HepG2 (cell line): ENCODE results near the gene EIF4A3. TPM values are rescaled to one million over a fixed set of nuclear protein-coding genes. Genes with fewer than 3 reads are reported as not detected.

ENCODE experiments used
- EEA1 ChIP-seq: sonication (generic); formaldehyde crosslinking; IDR thresholded peaks from 2 replicates; pipeline ENCODE4 v1.5.1; 2020; ENCODE audit warnings: mild to moderate bottlenecking, missing genetic modification reagents, borderline replicate concordance
- GATAD2A ChIP-seq: IDR thresholded peaks from 2 replicates; pipeline ENCODE4 v1.6.1; 2016
- KDM2A ChIP-seq: sonication (generic); formaldehyde crosslinking; IDR thresholded peaks from 2 replicates; pipeline ENCODE4 v1.4.0; 2020; ENCODE audit warnings: low read depth, missing genetic modification reagents, borderline replicate concordance
- MIXL1 ChIP-seq: IDR thresholded peaks from 2 replicates; pipeline ENCODE4 v1.6.1; 2016
- RARA ChIP-seq: IDR thresholded peaks from 2 replicates; pipeline ENCODE4 v1.6.1; 2016; ENCODE audit warnings: missing genetic modification reagents, missing compliant biosample characterization
- ZKSCAN8 ChIP-seq: IDR thresholded peaks from 2 replicates; pipeline ENCODE4 v1.6.1; 2016; ENCODE audit warnings: borderline replicate concordance, missing genetic modification reagents, missing compliant biosample characterization
- ZNF292 ChIP-seq: sonication (generic); formaldehyde crosslinking; IDR thresholded peaks from 2 replicates; pipeline ENCODE4 v1.8.1; 2022; ENCODE audit warnings: mild to moderate bottlenecking, low read depth, missing genetic modification reagents, borderline replicate concordance
- ZNF343 ChIP-seq: sonication (generic); formaldehyde crosslinking; IDR thresholded peaks from 2 replicates; pipeline ENCODE4 v1.4.0; 2020; ENCODE audit warnings: mild to moderate bottlenecking, missing genetic modification reagents
- ZNF761 ChIP-seq: sonication (generic); formaldehyde crosslinking; conservative IDR thresholded peaks from 2 replicates; pipeline ENCODE4 v1.4.0; 2020; ENCODE audit warnings: mild to moderate bottlenecking, missing genetic modification reagents
- polyA plus RNA-seq, 8 experiments: library from polyadenylated mRNA; depleted of rRNA in 3 of 8; stranded (reverse) in 7 of 8; unstranded in 1 of 8; fragments of >200 nt; fragmentation: Illumina TruSeq in 4 of 8; extraction: Trizol in 4 of 8; gene quantifications; 2 replicates each; pipeline versions ENCODE4 v1.2.1 to v1.2.3, GENCODE V29; 2011 to 2016; ENCODE audit warnings: low read depth in 4 of 8, missing spikeins in 1 of 8, mixed read lengths in 1 of 8; ENCODE audit not compliant: insufficient read depth in 1 of 8
- total RNA-seq, 5 experiments: library from RNA; depleted of rRNA; stranded (reverse); fragments of >200 nt; fragmentation: Illumina TruSeq; extraction: Trizol; gene quantifications; 2 replicates each; pipeline ENCODE4 v1.2.3, GENCODE V29; 2016; ENCODE audit warnings: low read depth in 1 of 5
- TF ChIP-seq, protein P1 (sequence below): sonication (generic); formaldehyde crosslinking; IDR thresholded peaks from 2 replicates; pipeline ENCODE4 v1.9.0; 2022; ENCODE audit warnings: missing genetic modification reagents, mild to moderate bottlenecking, borderline replicate concordance
- TF ChIP-seq, protein P2 (sequence below), 2 experiments: sonication (generic) in 1 of 2; formaldehyde crosslinking in 1 of 2; IDR thresholded peaks; 2 replicates each; pipeline versions ENCODE4 v1.6.1 to v1.9.0; 2014 to 2022; ENCODE audit warnings: antibody characterized with exemption in 1 of 2, borderline replicate concordance in 1 of 2, inconsistent platforms in 1 of 2, low read depth in 1 of 2, missing genetic modification reagents in 1 of 2
- TF ChIP-seq, protein P3 (sequence below): sonication (generic); formaldehyde crosslinking; IDR thresholded peaks from 2 replicates; pipeline ENCODE4 v1.5.0; 2020; ENCODE audit warnings: missing genetic modification reagents
- TF ChIP-seq, protein P4 (sequence below): sonication (generic); formaldehyde crosslinking; conservative IDR thresholded peaks from 2 replicates; pipeline ENCODE4 v1.8.1; 2023; ENCODE audit warnings: missing genetic modification reagents
- TF ChIP-seq, protein P5 (sequence below), 2 experiments: sonication (generic) in 1 of 2; formaldehyde crosslinking in 1 of 2; IDR thresholded peaks; 2 replicates each; pipeline versions ENCODE4 v1.5.1 to v1.6.1; 2011 to 2020; ENCODE audit warnings: borderline replicate concordance in 1 of 2, low read depth in 1 of 2, low read length in 1 of 2, mild to moderate bottlenecking in 1 of 2, missing genetic modification reagents in 1 of 2, moderate library complexity in 1 of 2

Gene EIF4A3
- total and polyA plus RNA-seq, 2 of the 13 experiments (the other 11 are each of a cell fraction or from before 2014, with no cell fraction given): 145 to 187 TPM

GRCh38 chr17:80124351-80124981, 22.5 kb downstream of the EIF4A3 start (continued):
- TF ChIP-seq, protein P1, sequence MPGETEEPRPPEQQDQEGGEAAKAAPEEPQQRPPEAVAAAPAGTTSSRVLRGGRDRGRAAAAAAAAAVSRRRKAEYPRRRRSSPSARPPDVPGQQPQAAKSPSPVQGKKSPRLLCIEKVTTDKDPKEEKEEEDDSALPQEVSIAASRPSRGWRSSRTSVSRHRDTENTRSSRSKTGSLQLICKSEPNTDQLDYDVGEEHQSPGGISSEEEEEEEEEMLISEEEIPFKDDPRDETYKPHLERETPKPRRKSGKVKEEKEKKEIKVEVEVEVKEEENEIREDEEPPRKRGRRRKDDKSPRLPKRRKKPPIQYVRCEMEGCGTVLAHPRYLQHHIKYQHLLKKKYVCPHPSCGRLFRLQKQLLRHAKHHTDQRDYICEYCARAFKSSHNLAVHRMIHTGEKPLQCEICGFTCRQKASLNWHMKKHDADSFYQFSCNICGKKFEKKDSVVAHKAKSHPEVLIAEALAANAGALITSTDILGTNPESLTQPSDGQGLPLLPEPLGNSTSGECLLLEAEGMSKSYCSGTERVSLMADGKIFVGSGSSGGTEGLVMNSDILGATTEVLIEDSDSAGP (CRISPR knock-in tag): no peak; the same call in 1 of the 2 replicates
- 0 out of 2 replicates have a peak, but pooled peaks have one; percentile 15 for TF ChIP-seq MIXL1 (CRISPR knock-in tag)
- 0 out of 2 replicates have a peak, but pooled peaks have one; percentile 36 for TF ChIP-seq ZNF292 (CRISPR knock-in tag)
- no peak for TF ChIP-seq EEA1 (CRISPR knock-in tag)
- no peak for TF ChIP-seq ZNF761 (CRISPR knock-in tag)
- TF ChIP-seq ZNF343 (CRISPR knock-in tag): no peak
- TF ChIP-seq ZKSCAN8 (CRISPR knock-in tag): no peak
- TF ChIP-seq, protein P2, sequence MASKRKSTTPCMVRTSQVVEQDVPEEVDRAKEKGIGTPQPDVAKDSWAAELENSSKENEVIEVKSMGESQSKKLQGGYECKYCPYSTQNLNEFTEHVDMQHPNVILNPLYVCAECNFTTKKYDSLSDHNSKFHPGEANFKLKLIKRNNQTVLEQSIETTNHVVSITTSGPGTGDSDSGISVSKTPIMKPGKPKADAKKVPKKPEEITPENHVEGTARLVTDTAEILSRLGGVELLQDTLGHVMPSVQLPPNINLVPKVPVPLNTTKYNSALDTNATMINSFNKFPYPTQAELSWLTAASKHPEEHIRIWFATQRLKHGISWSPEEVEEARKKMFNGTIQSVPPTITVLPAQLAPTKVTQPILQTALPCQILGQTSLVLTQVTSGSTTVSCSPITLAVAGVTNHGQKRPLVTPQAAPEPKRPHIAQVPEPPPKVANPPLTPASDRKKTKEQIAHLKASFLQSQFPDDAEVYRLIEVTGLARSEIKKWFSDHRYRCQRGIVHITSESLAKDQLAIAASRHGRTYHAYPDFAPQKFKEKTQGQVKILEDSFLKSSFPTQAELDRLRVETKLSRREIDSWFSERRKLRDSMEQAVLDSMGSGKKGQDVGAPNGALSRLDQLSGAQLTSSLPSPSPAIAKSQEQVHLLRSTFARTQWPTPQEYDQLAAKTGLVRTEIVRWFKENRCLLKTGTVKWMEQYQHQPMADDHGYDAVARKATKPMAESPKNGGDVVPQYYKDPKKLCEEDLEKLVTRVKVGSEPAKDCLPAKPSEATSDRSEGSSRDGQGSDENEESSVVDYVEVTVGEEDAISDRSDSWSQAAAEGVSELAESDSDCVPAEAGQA (IDR thresholded peaks at IDR 0.05; ENCODE audit: low read depth): no peak
- TF ChIP-seq, protein P2 (CRISPR knock-in tag; IDR thresholded peaks at IDR 0.05; ENCODE audit: borderline replicate concordance): no peak
- TF ChIP-seq, protein P3, sequence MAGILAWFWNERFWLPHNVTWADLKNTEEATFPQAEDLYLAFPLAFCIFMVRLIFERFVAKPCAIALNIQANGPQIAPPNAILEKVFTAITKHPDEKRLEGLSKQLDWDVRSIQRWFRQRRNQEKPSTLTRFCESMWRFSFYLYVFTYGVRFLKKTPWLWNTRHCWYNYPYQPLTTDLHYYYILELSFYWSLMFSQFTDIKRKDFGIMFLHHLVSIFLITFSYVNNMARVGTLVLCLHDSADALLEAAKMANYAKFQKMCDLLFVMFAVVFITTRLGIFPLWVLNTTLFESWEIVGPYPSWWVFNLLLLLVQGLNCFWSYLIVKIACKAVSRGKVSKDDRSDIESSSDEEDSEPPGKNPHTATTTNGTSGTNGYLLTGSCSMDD: no peak
- TF ChIP-seq, protein P4, sequence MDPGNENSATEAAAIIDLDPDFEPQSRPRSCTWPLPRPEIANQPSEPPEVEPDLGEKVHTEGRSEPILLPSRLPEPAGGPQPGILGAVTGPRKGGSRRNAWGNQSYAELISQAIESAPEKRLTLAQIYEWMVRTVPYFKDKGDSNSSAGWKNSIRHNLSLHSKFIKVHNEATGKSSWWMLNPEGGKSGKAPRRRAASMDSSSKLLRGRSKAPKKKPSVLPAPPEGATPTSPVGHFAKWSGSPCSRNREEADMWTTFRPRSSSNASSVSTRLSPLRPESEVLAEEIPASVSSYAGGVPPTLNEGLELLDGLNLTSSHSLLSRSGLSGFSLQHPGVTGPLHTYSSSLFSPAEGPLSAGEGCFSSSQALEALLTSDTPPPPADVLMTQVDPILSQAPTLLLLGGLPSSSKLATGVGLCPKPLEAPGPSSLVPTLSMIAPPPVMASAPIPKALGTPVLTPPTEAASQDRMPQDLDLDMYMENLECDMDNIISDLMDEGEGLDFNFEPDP (CRISPR knock-in tag): peak; percentile 11; the same call in 1 of the 2 replicates
- TF ChIP-seq RARA: no peak
- TF ChIP-seq GATAD2A (CRISPR knock-in tag): peak; percentile 64
- TF ChIP-seq, protein P5, sequence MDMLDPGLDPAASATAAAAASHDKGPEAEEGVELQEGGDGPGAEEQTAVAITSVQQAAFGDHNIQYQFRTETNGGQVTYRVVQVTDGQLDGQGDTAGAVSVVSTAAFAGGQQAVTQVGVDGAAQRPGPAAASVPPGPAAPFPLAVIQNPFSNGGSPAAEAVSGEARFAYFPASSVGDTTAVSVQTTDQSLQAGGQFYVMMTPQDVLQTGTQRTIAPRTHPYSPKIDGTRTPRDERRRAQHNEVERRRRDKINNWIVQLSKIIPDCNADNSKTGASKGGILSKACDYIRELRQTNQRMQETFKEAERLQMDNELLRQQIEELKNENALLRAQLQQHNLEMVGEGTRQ (IDR thresholded peaks at IDR 0.05; ENCODE audit: low read depth, low read length): no peak
- TF ChIP-seq, protein P5 (CRISPR knock-in tag; IDR thresholded peaks at IDR 0.05; ENCODE audit: borderline replicate concordance): no peak
- peak; percentile 46; the same call in 1 of the 2 replicates for TF ChIP-seq KDM2A
